Liver (tissue), 9 donors: ENCODE measurements around the gene C1orf50. TPM values are rescaled to one million over a fixed set of nuclear protein-coding genes. Genes with fewer than 3 reads are reported as not detected.

Source experiments
- DNase-seq: peaks from one replicate; pipeline ENCODE4 v3.0.0-alpha.2; 2017; ENCODE audit warnings: low spot score
- H3K27ac ChIP-seq, 2 donors: one replicate each; pipeline ENCODE4 v1.7.0; 2013; ENCODE audit warnings: inconsistent platforms in 2 of 2, low read length in 2 of 2, control low read depth in 1 of 2, low read depth in 1 of 2, mild to moderate bottlenecking in 1 of 2
- H3K27me3 ChIP-seq, 4 donors: one replicate each; pipeline versions ENCODE4 v1.6.1 to v1.7.0; 2013; ENCODE audit warnings: low read length in 3 of 4, inconsistent platforms in 1 of 4, mild to moderate bottlenecking in 1 of 4, moderate library complexity in 1 of 4; ENCODE audit not compliant: control insufficient read depth in 4 of 4, insufficient read depth in 4 of 4
- H3K36me3 ChIP-seq, 4 donors: one replicate each; pipeline versions ENCODE4 v1.6.1 to v1.7.0; 2013; ENCODE audit warnings: low read length in 3 of 4, mild to moderate bottlenecking in 3 of 4, low read depth in 1 of 4, moderate library complexity in 1 of 4; ENCODE audit not compliant: control insufficient read depth in 4 of 4, insufficient read depth in 3 of 4
- H3K4me1 ChIP-seq, 4 donors: one replicate each; pipeline versions ENCODE4 v1.6.1 to v1.7.0; 2013; ENCODE audit warnings: low read length in 3 of 4, mild to moderate bottlenecking in 3 of 4, moderate library complexity in 1 of 4; ENCODE audit not compliant: control insufficient read depth in 4 of 4, insufficient read depth in 4 of 4
- H3K4me3 ChIP-seq, 3 donors: one replicate each; pipeline versions ENCODE4 v1.6.1 to v1.7.0; 2013; ENCODE audit warnings: low read length in 3 of 3, control low read depth in 1 of 3, low read depth in 1 of 3, mild to moderate bottlenecking in 1 of 3
- H3K9ac ChIP-seq, 2 donors: one replicate each; pipeline ENCODE4 v1.7.0; 2013; ENCODE audit warnings: low read length in 2 of 2, mild to moderate bottlenecking in 2 of 2, moderate library complexity in 2 of 2, control low read depth in 1 of 2, low read depth in 1 of 2
- H3K9me3 ChIP-seq, 4 donors: one replicate each; pipeline versions ENCODE4 v1.6.1 to v1.7.0; 2013; ENCODE audit warnings: low read length in 3 of 4; ENCODE audit not compliant: control insufficient read depth in 4 of 4
- EGR1 ChIP-seq, 2 donors: IDR thresholded peaks; 2 replicates each; pipeline ENCODE4 v1.6.1; 2016 to 2018; ENCODE audit warnings: antibody characterized with exemption in 2 of 2, low read depth in 2 of 2
- FOXA1 ChIP-seq: IDR thresholded peaks from 2 replicates; pipeline ENCODE4 v1.6.1; 2016; ENCODE audit warnings: antibody characterized with exemption
- FOXA2 ChIP-seq: IDR thresholded peaks from 2 replicates; pipeline ENCODE4 v1.6.1; 2016; ENCODE audit warnings: antibody characterized with exemption
- GABPA ChIP-seq, 2 donors: IDR thresholded peaks in 1 of 2; conservative IDR thresholded peaks in 1 of 2; 2 replicates each; pipeline ENCODE4 v1.6.1; 2016; ENCODE audit warnings: antibody characterized with exemption in 2 of 2, mild to moderate bottlenecking in 1 of 2, moderate library complexity in 1 of 2
- HNF4A ChIP-seq, 2 donors: conservative IDR thresholded peaks; 2 replicates each; pipeline ENCODE4 v1.6.1; 2016; ENCODE audit warnings: antibody characterized with exemption in 2 of 2, mild to moderate bottlenecking in 2 of 2
- HNF4G ChIP-seq: IDR thresholded peaks from 2 replicates; pipeline ENCODE4 v1.6.1; 2016; ENCODE audit warnings: antibody characterized with exemption
- JUND ChIP-seq, 2 donors: IDR thresholded peaks; 2 replicates each; pipeline ENCODE4 v1.6.1; 2016; ENCODE audit warnings: antibody characterized with exemption in 2 of 2
- NR2F2 ChIP-seq: IDR thresholded peaks from 2 replicates; pipeline ENCODE4 v1.6.1; 2016; ENCODE audit warnings: antibody characterized with exemption
- RAD21 ChIP-seq, 2 donors: IDR thresholded peaks; 2 replicates each; pipeline ENCODE4 v1.6.1; 2016; ENCODE audit warnings: antibody characterized with exemption in 2 of 2, mild to moderate bottlenecking in 2 of 2
- RXRA ChIP-seq, 2 donors: IDR thresholded peaks; 2 replicates each; pipeline ENCODE4 v1.6.1; 2017 to 2018; ENCODE audit warnings: antibody characterized with exemption in 2 of 2, mild to moderate bottlenecking in 1 of 2
- SP1 ChIP-seq: IDR thresholded peaks from 2 replicates; pipeline ENCODE4 v1.6.1; 2018; ENCODE audit warnings: antibody characterized with exemption, mild to moderate bottlenecking
- TAF1 ChIP-seq: conservative IDR thresholded peaks from 2 replicates; pipeline ENCODE4 v1.6.1; 2016; ENCODE audit warnings: antibody characterized with exemption, mild to moderate bottlenecking
- YY1 ChIP-seq: IDR thresholded peaks from 2 replicates; pipeline ENCODE4 v1.6.1; 2016; ENCODE audit warnings: antibody characterized with exemption, mild to moderate bottlenecking
- WGBS: extraction: QIAGEN DNeasy Blood & Tissue Kit; methylation state at CpG from one replicate; pipeline ENCODE4 v1.1.7; 2013; 5-methylcytosine and 5-hydroxymethylcytosine counted together
- polyA plus RNA-seq, 2 donors: library from polyadenylated mRNA; stranded (reverse) in 1 of 2; unstranded in 1 of 2; fragments of 200-250 nt in 1 of 2; fragments of >200 nt in 1 of 2; fragmentation: Nextera tagmentation in 1 of 2; extraction: Ambion mirVana in 1 of 2; gene quantifications; one replicate each; pipeline versions ENCODE4 v1.2.1 to v1.2.3, GENCODE V29; 2013 to 2015
- total RNA-seq, 2 donors: library from RNA; depleted of rRNA; stranded (reverse); fragments of >200 nt; gene quantifications; one replicate each; pipeline ENCODE4 v1.2.3, GENCODE V29; 2014
- TF ChIP-seq, protein P1 (sequence below): IDR thresholded peaks from 2 replicates; pipeline ENCODE4 v1.6.1; 2016; ENCODE audit warnings: antibody characterized with exemption
- TF ChIP-seq, protein P2 (sequence below): IDR thresholded peaks from 2 replicates; pipeline ENCODE4 v1.6.1; 2016; ENCODE audit warnings: antibody characterized with exemption, mild to moderate bottlenecking
- TF ChIP-seq, protein P3 (sequence below): fragments of 150-350 bp; IDR thresholded peaks from 2 replicates; pipeline ENCODE4 v1.5.1; 2017; ENCODE audit warnings: improper control_type of control experiment, low read depth, low read length; ENCODE audit not compliant: missing input control
- TF ChIP-seq, protein P4 (sequence below): IDR thresholded peaks from 2 replicates; pipeline ENCODE4 v1.6.1; 2016; ENCODE audit warnings: antibody characterized with exemption
- TF ChIP-seq, protein P5 (sequence below): IDR thresholded peaks from 2 replicates; pipeline ENCODE4 v1.6.1; 2016; ENCODE audit warnings: antibody characterized with exemption
- donor health status: healthy.
- donor health status: healthy.
- donor health status: healthy.
- donor health status: healthy.
- donor health status: healthy.

C1orf50 gene
- total and polyA plus RNA-seq, 4 donors: 2.6 to 5.8 (median 3.5) TPM

- no peak for TF ChIP-seq TAF1
- TF ChIP-seq SP1: no peak
- TF ChIP-seq RAD21 (IDR thresholded peaks at IDR 0.05): no peak
- TF ChIP-seq, protein P1, sequence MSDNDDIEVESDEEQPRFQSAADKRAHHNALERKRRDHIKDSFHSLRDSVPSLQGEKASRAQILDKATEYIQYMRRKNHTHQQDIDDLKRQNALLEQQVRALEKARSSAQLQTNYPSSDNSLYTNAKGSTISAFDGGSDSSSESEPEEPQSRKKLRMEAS: no peak
- no peak for TF ChIP-seq HNF4G
Observed at GRCh38 chr1:42738678-42739226, 28.3 kb upstream of the C1orf50 start (continued).

DNA sequence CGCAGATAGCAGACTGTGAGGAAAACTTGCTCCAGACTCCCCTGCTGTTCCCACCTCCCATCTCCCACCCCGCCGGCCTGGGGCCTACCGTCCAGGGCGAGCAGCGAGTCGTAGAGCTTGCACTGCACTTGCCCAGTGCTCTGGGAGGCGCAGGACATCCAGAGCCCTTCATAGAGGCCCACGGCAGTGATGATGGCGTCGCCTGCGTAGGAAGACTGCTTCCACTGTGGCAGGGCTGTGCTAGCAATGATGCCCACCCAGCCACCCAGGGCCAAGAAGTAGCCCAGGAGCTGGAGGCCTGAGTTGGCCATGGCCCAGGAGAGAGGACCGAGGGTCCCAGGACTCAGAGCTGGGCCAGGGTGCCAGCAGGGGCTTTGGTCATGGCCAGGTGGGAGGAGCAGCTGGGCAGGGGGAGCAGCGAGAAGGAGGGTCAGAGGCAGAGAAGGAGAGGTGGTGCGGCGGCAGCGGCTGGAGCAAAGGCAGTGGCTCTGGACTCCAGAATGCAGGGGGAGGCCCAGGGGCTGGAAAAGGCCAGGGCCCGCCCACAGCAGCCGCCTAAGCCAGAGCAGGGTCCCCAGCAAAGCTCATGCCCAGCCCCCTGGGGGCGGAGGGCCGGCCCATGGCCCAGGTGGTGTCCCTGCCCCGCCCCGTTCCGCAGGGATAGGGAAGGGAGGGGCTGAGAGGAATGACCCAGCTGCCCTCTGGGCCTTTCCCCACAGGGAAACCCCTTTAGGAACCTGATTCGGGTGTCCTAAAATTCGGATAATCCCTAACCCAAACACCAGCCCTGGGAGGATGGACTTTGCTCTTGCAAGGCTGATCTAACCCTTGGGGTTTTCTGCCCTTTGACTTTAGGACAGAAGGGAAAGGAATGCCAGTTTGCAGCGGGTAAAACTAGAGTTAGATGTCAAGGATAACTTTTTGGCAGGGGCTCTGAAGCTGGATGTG lies 27.0 kb upstream of the C1orf50 start, which contains the start of gene CLDN19:
Gene CLDN19 (minus strand): TSS at position 484 of the 948 bp plus-strand sequence. CDS start 173 bp downstream, at position 311.
- no peaks in the 10 kb centered on the region for H3K36me3 ChIP-seq
- H3K4me3 ChIP-seq: no peak within 1 kb of the TSS
- H3K27ac ChIP-seq: no peak within 1 kb of the TSS
- peak; percentile 65 for DNase-seq
- no peaks in the 10 kb centered on the region for H3K9me3 ChIP-seq
- H3K4me1 ChIP-seq: peaks cover 2 to 7% (median 5%) of the 10 kb centered on the region in 4 donors
- H3K9ac ChIP-seq: no peak within 1 kb of the TSS
- H3K27me3 ChIP-seq: no peaks in the 10 kb centered on the region
- WGBS: 68% methylated on average over 27 of the region's 27 CpGs
- TF ChIP-seq SP1 (peak; percentile 79), JUND (IDR thresholded peaks at IDR 0.05) (no peak), FOXA2 (no peak), NR2F2 (peak; percentile 60), GABPA (IDR thresholded peaks at IDR 0.05 in 1 of 2, conservative IDR thresholded peaks at IDR 0.05 in 1 of 2) (no peak), HNF4A (conservative IDR thresholded peaks at IDR 0.05) (peak; percentile 80 to 96), FOXA1 (no peak), EGR1 (IDR thresholded peaks at IDR 0.05; ENCODE audit: low read depth in 2 of 2) (no peak), TAF1 (no peak), RAD21 (IDR thresholded peaks at IDR 0.05) (no peak), YY1 (no peak), RXRA (IDR thresholded peaks at IDR 0.05) (peak in 1 of 2 donors; percentile 79), HNF4G (peak; percentile 89)
- TF ChIP-seq, protein P1: no peak
- TF ChIP-seq, protein P2, sequence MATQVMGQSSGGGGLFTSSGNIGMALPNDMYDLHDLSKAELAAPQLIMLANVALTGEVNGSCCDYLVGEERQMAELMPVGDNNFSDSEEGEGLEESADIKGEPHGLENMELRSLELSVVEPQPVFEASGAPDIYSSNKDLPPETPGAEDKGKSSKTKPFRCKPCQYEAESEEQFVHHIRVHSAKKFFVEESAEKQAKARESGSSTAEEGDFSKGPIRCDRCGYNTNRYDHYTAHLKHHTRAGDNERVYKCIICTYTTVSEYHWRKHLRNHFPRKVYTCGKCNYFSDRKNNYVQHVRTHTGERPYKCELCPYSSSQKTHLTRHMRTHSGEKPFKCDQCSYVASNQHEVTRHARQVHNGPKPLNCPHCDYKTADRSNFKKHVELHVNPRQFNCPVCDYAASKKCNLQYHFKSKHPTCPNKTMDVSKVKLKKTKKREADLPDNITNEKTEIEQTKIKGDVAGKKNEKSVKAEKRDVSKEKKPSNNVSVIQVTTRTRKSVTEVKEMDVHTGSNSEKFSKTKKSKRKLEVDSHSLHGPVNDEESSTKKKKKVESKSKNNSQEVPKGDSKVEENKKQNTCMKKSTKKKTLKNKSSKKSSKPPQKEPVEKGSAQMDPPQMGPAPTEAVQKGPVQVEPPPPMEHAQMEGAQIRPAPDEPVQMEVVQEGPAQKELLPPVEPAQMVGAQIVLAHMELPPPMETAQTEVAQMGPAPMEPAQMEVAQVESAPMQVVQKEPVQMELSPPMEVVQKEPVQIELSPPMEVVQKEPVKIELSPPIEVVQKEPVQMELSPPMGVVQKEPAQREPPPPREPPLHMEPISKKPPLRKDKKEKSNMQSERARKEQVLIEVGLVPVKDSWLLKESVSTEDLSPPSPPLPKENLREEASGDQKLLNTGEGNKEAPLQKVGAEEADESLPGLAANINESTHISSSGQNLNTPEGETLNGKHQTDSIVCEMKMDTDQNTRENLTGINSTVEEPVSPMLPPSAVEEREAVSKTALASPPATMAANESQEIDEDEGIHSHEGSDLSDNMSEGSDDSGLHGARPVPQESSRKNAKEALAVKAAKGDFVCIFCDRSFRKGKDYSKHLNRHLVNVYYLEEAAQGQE: no peak
- TF ChIP-seq, protein P3, sequence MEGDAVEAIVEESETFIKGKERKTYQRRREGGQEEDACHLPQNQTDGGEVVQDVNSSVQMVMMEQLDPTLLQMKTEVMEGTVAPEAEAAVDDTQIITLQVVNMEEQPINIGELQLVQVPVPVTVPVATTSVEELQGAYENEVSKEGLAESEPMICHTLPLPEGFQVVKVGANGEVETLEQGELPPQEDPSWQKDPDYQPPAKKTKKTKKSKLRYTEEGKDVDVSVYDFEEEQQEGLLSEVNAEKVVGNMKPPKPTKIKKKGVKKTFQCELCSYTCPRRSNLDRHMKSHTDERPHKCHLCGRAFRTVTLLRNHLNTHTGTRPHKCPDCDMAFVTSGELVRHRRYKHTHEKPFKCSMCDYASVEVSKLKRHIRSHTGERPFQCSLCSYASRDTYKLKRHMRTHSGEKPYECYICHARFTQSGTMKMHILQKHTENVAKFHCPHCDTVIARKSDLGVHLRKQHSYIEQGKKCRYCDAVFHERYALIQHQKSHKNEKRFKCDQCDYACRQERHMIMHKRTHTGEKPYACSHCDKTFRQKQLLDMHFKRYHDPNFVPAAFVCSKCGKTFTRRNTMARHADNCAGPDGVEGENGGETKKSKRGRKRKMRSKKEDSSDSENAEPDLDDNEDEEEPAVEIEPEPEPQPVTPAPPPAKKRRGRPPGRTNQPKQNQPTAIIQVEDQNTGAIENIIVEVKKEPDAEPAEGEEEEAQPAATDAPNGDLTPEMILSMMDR: no peak
- TF ChIP-seq, protein P4, sequence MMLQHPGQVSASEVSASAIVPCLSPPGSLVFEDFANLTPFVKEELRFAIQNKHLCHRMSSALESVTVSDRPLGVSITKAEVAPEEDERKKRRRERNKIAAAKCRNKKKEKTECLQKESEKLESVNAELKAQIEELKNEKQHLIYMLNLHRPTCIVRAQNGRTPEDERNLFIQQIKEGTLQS: no peak
- TF ChIP-seq, protein P5, sequence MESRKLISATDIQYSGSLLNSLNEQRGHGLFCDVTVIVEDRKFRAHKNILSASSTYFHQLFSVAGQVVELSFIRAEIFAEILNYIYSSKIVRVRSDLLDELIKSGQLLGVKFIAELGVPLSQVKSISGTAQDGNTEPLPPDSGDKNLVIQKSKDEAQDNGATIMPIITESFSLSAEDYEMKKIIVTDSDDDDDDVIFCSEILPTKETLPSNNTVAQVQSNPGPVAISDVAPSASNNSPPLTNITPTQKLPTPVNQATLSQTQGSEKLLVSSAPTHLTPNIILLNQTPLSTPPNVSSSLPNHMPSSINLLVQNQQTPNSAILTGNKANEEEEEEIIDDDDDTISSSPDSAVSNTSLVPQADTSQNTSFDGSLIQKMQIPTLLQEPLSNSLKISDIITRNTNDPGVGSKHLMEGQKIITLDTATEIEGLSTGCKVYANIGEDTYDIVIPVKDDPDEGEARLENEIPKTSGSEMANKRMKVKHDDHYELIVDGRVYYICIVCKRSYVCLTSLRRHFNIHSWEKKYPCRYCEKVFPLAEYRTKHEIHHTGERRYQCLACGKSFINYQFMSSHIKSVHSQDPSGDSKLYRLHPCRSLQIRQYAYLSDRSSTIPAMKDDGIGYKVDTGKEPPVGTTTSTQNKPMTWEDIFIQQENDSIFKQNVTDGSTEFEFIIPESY: no peak
